Glutamatergic neuron (in vitro differentiated cells): ENCODE results near the gene MPL. TPM values are rescaled to one million over a fixed set of nuclear protein-coding genes. Genes with fewer than 3 reads are reported as not detected.

Experiments used
- DNase-seq: peaks from one replicate; pipeline ENCODE4 v3.0.0; 2022
- H3K27ac Mint-ChIP-seq: one replicate; pipeline ENCODE4 v1.8.0; 2020; ENCODE audit warnings: mild to moderate bottlenecking, mixed read lengths, inconsistent platforms; ENCODE audit not compliant: unreplicated experiment
- H3K27me3 Mint-ChIP-seq: one replicate; pipeline ENCODE4 v1.8.0; 2020; ENCODE audit warnings: mild to moderate bottlenecking, moderate library complexity, mixed read lengths, inconsistent platforms; ENCODE audit not compliant: unreplicated experiment
- H3K36me3 Mint-ChIP-seq: one replicate; pipeline ENCODE4 v1.8.0; 2020; ENCODE audit warnings: mild to moderate bottlenecking, mixed read lengths, inconsistent platforms; ENCODE audit not compliant: unreplicated experiment
- H3K4me1 Mint-ChIP-seq: one replicate; pipeline ENCODE4 v1.8.0; 2020; ENCODE audit warnings: mild to moderate bottlenecking, low read depth, mixed read lengths, inconsistent platforms; ENCODE audit not compliant: unreplicated experiment
- H3K4me3 Mint-ChIP-seq: one replicate; pipeline ENCODE4 v1.8.0; 2020; ENCODE audit warnings: mild to moderate bottlenecking, mixed read lengths, inconsistent platforms; ENCODE audit not compliant: unreplicated experiment
- H3K9me3 Mint-ChIP-seq: one replicate; pipeline ENCODE4 v1.8.0; 2020; ENCODE audit warnings: mild to moderate bottlenecking, moderate library complexity, mixed read lengths, inconsistent platforms; ENCODE audit not compliant: unreplicated experiment
- CTCF ChIP-seq: fragments of 200-600 bp; sonication (generic); IDR thresholded peaks from one replicate; pipeline ENCODE4 v1.5.0; 2021; ENCODE audit not compliant: partially characterized antibody, unreplicated experiment
- microRNA-seq: library from miRNA; unstranded; fragments of <30 nt; microRNA quantifications from one replicate; pipeline ENCODE4, GENCODE V29; 2020; ENCODE audit not compliant: unreplicated experiment
- total RNA-seq: library from RNA; stranded (reverse); fragmentation: NEBNext Ultra II Directional; extraction: Animal tissue kit (Norgen Biotek cat#: 25700); gene quantifications from one replicate; pipeline ENCODE4 v1.2.1, GENCODE V29; 2021; ENCODE audit not compliant: unreplicated experiment

The MPL gene
- total RNA-seq, 1 donor from 2014 or later = not detected

GRCh38 chr1:43402089-43402865, 64.7 kb downstream of the MPL start:
- H3K27me3 Mint-ChIP-seq = peaks cover 6% of the 10 kb centered on the region
- H3K27ac Mint-ChIP-seq = no peak overlapping the region
- TF ChIP-seq CTCF = no peak
- no peak for DNase-seq
- H3K36me3 Mint-ChIP-seq = peaks cover 5% of the 10 kb centered on the region
- no peak overlapping the region for H3K4me3 Mint-ChIP-seq
- peaks cover 3% of the 10 kb centered on the region for H3K9me3 Mint-ChIP-seq
- H3K4me1 Mint-ChIP-seq = no peaks in the 10 kb centered on the region

Small RNA genes lying within 50 kb of the gene (microRNA-seq; reads per million reads assigned to microRNA genes)
- gene MIR6734 = 4.8 reads per million, percentile 31 among the genes with 10 or more reads in this experiment

Other genes starting within 250 kb of the MPL start
- 31.3 TPM for gene EBNA1BP2, start 165.5 kb upstream of the MPL start, total RNA-seq
- 5.0 TPM for gene CFAP57, start 165.5 kb upstream of the MPL start, total RNA-seq
- gene TMEM125, start 67.8 kb upstream of the MPL start, total RNA-seq = not detected
- not detected for gene C1orf210, start 52.2 kb upstream of the MPL start, total RNA-seq
- 11.3 TPM for gene TIE1, start 36.8 kb upstream of the MPL start, total RNA-seq
- gene CDC20, start 21.2 kb downstream of the MPL start, total RNA-seq = 22.5 TPM
- 18.7 TPM for gene ELOVL1, start 30.2 kb downstream of the MPL start, total RNA-seq
- gene MED8, start 52.0 kb downstream of the MPL start, total RNA-seq = 39.1 TPM
- 85.3 TPM for gene SZT2, start 52.1 kb downstream of the MPL start, total RNA-seq
- gene HYI, start 116.1 kb downstream of the MPL start, total RNA-seq = 18.7 TPM
- 171 TPM for gene PTPRF, start 193.1 kb downstream of the MPL start, total RNA-seq